GM19023 (cell line): ENCODE measurements around the gene ZNF212.

Source experiments
- ATAC-seq: cut with Tn5 transposase; IDR thresholded peaks from one replicate; pipeline ENCODE4 v1.9.1; 2021; ENCODE audit warnings: mild to moderate bottlenecking, moderate library complexity; ENCODE audit not compliant: unreplicated experiment

The ZNF212 gene

GRCh38 chr7:149239345-149240143 lies at the start of gene ZNF212:
Gene ZNF212 (plus strand): TSS chr7:149239651. CDS start chr7:149239779, 128 bp downstream.
- peak; percentile 100 for ATAC-seq

- no peak for ATAC-seq
Observed at GRCh38 chr7:149191851-149192250, 47.6 kb upstream of the ZNF212 start.

- no peak for ATAC-seq
Observed at GRCh38 chr7:149194799-149195179, 44.7 kb upstream of the ZNF212 start.

- ATAC-seq: peak; percentile 91
Observed at GRCh38 chr7:149195180-149196150, 44.0 kb upstream of the ZNF212 start, which contains the start of gene ZNF282. Gene ZNF282 (plus strand): TSS chr7:149195546. CDS start chr7:149195590, 44 bp downstream.

- peak; percentile 20 for ATAC-seq
Observed at GRCh38 chr7:149196151-149196704, 43.2 kb upstream of the ZNF212 start.

GRCh38 chr7:149196705-149197171 lies 42.7 kb upstream of the ZNF212 start:
- peak; percentile 6 for ATAC-seq

GRCh38 chr7:149197675-149198074 lies 41.8 kb upstream of the ZNF212 start:
- ATAC-seq: no peak

- no peak for ATAC-seq
Observed at GRCh38 chr7:149198161-149198816, 41.2 kb upstream of the ZNF212 start.

- no peak for ATAC-seq
Observed at GRCh38 chr7:149199234-149199995, 40.0 kb upstream of the ZNF212 start.

GRCh38 chr7:149202831-149203231 lies 36.6 kb upstream of the ZNF212 start:
- no peak for ATAC-seq

GRCh38 chr7:149205690-149206381 lies 33.6 kb upstream of the ZNF212 start:
- ATAC-seq: no peak

GRCh38 chr7:149207324-149208035 lies 32.0 kb upstream of the ZNF212 start:
- no peak for ATAC-seq

GRCh38 chr7:149209518-149210269 lies 29.8 kb upstream of the ZNF212 start:
- ATAC-seq: no peak

GRCh38 chr7:149210551-149210950 lies 28.9 kb upstream of the ZNF212 start:
- no peak for ATAC-seq

GRCh38 chr7:149214020-149214720 lies 25.3 kb upstream of the ZNF212 start:
- no peak for ATAC-seq

GRCh38 chr7:149216402-149216801 lies 23.0 kb upstream of the ZNF212 start:
- ATAC-seq: no peak

GRCh38 chr7:149217570-149217969 lies 21.9 kb upstream of the ZNF212 start:
- no peak for ATAC-seq
